HG02623 (cell line): Measurements from ENCODE around the gene TYROBP.
"Not testable (repeated sequence)": the region's sequence is repeated elsewhere in the genome, so short reads cannot be mapped to it uniquely, and the experiment has no call there.

Experiments used
- ATAC-seq: cut with Tn5 transposase; IDR thresholded peaks from one replicate; pipeline ENCODE4 v1.9.1; 2021; ENCODE audit warnings: moderate library complexity; ENCODE audit not compliant: unreplicated experiment

TYROBP gene

GRCh38 chr19:35901854-35902661, 6.0 kb downstream of the TYROBP start, which contains the start of gene HCST:
Gene HCST (plus strand): TSS chr19:35902529. CDS start chr19:35902594, 65 bp downstream.
- ATAC-seq = no peak

DNA sequence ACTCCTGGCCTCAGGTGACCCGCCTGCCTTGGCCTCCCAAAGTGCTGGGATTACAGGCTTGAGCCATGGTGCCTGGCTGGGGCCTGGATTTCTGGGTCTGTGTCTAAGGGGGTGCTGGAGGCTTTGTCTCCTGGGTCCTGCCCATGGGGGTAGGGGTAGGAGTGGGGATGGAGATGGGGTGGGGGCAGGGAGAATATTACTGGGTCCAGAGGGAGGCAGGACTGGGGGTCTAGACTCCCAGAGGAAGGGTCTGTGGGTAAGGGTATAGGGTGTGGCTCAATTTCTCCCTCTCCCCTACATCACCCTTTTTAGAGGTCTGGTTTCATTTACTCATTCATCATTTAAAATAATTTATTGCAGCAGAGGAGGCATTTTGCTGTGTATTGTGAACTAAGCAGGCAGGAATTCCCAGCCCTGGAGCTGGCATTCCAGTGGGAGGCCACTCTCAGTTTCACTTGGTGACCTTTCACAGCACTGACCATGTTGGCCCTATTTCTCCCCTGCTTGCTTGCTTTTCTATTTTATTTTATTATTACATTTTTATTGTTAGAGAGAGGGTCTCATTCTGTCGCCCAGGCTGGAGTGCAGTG, 6.9 kb downstream of the TYROBP start:
- no peak for ATAC-seq

GRCh38 chr19:35899547-35900214, 8.4 kb downstream of the TYROBP start:
- ATAC-seq = no peak

- ATAC-seq = no peak
Measured at GRCh38 chr19:35898499-35898809, 9.6 kb downstream of the TYROBP start.

DNA sequence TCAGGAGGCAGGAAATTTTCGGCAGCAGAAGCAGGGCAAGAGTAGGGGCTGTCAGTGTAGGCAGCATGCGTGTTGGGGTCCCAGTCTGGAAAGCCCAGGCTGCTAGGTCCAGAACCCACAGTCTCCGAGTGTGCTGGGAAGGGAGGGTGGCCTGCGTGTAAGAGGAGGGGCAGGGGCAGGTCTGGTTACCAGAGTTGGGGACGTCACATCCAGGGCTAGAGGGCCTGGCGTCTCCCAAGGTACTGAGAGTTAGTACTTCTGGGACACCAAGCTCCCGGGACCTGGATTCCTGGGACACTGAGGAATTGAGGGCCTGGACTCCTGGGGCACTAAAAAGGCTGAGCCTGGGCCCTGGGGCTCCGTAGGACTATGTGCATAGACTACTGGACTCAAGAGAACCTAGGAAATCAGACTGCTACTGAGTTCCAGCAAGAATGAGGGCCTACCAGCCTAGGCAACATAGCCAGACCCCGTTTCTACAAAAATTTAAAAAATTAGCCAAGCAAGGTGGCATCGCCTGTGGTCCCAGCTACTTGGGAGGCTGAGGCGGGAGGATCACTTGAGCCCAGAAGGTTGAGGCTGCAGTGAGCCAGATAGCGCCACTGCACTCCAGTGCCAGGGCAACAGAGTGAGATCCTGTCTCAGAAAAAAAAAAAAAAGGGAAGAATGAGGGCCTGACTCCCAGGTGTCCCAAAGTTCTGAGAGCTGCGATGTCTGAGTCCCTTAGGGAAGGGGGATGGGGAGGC, 10.2 kb downstream of the TYROBP start:
- no peak for ATAC-seq

DNA sequence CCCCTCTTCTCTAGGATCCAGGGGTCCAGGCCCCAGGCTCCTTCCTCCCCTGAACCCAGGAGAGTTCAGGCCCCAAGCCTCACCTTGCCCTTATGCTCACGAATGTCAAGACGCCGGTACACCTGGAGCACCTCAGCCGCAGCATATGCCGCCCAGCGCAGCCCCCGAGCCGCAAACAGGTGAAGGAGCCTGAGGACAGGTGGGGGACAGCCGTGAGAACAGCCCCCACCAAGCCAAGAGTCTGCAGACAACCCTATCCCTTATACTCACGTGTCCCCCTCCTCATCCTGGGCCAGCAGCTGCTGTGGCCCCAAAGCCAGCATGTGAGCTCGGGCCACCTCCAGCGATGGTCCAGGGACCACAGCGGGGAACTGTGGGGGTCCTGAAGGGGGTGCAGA, 11.5 kb downstream of the TYROBP start:
- ATAC-seq = no peak

DNA sequence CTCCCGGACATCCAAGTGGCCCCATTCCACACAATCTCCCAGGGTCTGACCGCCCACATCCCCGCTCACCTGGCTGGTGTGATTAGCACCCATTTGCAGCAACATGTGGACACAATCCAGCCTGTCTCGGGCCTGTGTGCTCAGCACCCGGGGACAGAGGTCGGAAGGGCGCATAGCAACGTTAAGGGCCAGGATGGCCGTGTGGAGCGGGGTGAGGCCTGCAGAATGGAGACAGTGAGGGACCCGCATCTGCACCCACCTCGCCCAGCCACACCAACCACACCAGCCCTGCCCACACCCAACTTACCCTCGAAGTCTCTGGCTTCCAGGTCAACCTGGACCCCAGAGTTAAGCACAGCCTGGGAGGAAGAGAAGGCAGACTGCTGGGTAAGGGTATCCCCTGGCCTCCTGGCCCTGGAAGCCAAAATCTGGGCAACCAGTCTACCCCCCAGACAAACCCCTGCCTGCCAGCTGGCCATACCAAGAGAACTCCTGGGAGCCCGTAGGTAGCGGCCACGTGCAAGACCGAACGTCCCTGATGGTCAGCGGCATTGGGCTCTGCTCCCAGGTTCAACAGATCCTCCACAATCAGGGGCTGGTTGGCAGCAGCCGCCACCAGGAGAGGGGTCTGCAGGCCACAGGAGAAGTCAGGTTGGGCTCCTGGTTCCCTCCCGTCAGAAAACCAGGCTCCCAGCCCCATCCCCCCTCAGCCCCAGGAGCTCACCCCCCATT, 12.0 kb downstream of the TYROBP start:
- no peak for ATAC-seq

DNA sequence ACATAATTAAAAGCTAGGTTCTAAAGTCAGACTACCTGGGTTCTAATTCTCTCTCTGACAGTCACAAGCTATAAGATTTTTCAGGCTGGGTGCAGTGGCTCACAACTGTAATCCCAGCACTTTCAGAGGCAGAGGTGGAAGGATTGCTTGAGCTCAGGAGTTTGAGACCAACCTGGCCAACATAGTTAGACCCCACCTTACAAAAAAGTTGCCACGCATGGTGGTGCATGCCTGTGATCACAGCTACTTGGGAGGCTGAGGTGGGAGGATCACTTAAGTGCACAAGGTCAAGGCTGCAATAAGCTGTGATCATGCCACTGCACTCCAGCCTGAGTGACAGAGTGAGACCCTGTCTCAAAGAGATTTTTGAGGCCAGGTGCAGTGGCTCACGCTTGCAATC, 13.8 kb downstream of the TYROBP start:
- no peak for ATAC-seq

DNA sequence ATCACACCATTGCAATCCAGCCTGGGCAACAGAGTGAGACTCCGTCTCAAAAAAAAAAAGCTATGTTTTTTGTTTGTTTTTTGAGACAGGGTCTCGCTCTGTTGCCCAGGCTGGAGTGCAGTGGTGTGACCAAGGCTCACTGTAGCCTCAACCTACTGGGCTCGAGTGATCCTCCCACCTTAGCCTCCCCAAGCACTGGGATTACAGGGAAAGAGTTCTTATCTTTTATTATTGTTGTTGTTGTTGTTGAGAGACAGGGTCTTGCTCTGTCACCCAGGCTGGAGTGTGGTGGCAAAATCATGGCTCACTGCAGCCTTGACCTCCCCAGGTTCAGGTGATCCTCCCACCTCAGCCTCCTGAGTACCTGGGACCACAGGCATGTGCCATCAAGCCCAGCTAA, 16.3 kb downstream of the TYROBP start:
- not testable (repeated sequence) for ATAC-seq

- no peak for ATAC-seq
Measured at GRCh38 chr19:35890113-35890650, 17.9 kb downstream of the TYROBP start.

- ATAC-seq = no peak
Measured at GRCh38 chr19:35889370-35890112, 18.6 kb downstream of the TYROBP start.

GRCh38 chr19:35888398-35888797, 19.7 kb downstream of the TYROBP start:
- ATAC-seq = no peak

DNA sequence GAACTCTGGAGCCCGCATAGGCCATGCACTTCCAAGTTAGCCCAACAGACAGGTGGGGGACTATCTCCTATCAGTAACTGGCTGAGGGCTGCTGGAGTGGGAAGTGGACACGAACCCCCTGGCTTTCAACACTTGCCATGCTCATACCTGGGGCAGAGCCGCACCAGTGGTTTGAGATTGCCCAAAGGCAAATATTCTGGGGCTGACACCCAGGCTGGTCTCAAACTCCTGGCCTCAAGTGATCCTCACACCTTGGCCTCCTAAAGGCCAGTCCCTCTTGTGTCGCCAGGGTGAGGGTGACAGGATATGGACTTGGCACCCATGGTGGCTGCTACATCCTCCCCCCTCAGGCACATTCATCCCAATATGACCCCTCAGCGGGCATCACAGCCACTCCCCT, 20.9 kb downstream of the TYROBP start:
- no peak for ATAC-seq

DNA sequence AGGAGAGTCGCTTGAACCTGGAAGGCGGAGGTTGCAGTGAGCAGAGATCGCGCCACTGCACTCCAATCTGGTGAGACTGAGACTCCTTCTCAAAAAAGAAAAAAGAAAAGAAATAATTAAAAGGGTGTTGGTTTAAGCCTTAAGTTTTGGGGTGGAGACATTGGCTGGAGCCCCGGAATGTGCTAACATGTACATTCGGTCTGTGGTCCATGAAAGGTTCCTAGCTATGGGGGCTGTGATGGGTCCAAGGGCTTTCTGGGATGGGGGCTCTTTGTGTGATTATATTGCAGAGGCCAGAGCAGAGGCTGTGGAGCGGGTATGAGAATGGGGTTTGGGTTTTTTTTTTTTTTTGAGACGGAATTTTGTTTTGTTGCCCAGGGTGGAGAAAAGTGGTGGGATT, 22.2 kb downstream of the TYROBP start:
- ATAC-seq = no peak

DNA sequence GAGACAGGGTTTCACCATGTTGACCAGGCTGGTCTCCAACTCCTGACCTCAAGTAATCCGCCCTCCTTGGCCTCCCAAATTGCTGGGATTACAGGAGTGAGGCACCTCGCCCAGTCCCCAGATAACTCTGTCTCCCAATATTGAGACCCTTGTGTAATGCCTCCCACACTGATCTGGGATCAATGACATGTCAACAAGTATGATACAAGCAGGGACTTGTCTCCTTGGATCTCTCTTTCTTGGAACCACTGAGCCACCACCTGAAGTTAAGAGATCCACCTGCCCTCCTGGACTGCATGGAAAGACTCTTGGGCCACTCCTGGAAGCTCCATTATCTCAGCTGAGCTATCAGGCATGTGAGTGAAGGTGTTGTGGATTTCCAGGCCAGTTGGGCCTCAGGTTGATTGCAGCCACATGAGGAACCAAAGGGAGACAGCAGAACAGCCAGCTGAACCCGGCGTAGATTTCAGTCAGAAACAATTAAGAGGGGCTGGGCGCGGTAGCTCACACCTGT, 22.8 kb downstream of the TYROBP start:
- ATAC-seq = no peak

DNA sequence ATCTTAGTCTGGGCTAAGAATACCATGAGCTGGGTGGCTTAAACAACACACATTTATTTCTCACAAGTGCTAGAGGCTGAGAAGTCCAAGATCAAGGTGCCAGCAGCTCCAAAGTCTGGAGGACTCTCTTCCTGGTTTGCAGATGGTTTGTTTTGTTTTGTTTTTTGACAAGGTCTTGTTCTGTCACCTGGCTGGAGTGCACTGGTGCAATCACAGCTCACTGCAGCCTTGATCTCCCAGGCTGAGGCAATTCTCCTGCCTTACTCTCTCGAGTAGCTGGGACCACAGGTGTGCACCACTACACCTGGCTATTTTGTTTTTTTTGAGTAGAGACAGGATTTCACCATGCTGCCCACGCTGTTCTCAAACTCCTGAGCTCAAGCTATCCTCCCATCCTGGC, 24.2 kb downstream of the TYROBP start:
- ATAC-seq = no peak

DNA sequence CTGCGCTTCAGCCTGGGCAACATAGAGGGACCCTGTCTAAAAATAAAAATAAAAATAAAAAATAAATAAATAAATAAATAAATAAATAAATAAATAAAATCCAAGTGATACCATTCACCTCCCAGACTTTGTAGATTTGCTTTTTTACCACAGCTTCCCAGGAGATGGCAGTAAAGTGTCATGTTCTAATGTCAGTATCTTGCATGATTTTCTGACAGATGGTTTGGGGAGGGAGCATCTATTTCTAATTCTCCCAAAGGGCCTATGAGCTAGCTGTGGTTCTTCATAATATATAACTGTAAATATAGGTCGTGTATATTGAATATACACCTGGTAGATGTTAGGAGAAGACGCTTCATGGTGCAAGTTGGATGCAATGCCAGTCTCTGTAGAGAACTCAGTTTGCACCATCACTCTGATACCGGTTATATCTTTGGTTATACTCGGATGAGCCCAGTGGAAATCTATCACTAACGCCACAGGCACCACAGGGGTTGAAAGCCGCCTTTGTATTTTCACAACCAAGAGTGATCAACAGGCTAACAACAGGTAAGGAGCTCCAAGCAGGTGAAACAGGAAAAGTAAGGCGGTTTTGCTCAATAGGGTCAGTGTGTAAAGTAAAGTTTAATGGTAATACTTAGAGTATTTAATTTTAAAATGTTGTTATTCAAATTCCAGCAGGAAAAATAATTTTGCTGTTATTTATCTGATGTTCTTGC, 25.8 kb downstream of the TYROBP start:
- ATAC-seq = no peak

DNA sequence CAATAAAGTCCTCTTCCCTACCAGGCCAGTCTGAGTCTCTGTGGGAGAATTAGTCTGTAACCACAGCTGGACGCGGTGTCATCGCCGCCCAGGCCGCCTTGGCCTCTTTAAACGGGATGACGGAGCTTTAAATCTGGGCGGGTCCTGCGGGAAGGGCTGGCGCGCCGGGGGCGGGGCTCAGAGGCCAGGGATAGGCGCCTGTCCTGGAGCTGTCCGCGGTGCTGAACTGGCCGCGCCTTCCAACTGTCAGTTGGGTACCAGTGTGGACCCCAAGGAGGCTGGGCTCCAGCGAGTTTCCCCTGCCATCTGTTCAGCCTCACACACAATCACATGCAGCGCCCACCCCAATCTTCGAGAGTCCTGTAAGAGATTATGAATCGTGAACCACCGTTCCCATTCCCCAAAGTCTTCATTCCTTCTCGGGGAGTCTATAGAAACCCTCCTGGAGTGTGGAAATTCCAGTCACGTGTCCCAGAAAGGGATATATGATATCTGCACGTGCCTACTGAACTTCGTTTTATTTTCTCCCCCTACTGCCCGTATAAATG, 28.3 kb downstream of the TYROBP start:
- ATAC-seq = no peak

DNA sequence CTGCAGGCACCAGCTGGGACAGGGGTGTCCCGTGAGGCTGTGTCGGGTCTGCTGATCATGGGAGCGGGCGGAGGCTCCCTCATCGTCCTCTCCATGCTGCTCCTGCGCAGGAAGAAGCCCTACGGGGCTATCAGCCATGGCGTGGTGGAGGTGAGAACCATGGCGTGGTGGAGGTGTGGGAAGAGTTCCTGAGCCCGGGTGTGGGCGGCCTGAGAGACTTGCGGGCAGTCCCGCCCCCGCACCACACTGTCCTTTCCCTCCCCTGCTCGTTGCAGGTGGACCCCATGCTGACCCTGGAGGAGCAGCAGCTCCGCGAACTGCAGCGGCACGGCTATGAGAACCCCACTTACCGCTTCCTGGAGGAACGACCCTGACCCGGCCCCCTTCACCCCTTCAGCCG, 29.0 kb downstream of the TYROBP start:
- ATAC-seq = no peak
